Subcutaneous preadipocyte (primary cell): ENCODE results near the gene DIO2. TPM values are rescaled to one million over a fixed set of nuclear protein-coding genes. Genes with fewer than 3 reads are reported as not detected.

Source experiments
- total RNA-seq: library from RNA; depleted of rRNA; stranded (reverse); fragments of >200 nt; gene quantifications from 2 replicates; pipeline ENCODE4 v1.2.3, GENCODE V29; 2012

DIO2 gene
- total RNA-seq: under 0.01 TPM in 2 replicates

DNA sequence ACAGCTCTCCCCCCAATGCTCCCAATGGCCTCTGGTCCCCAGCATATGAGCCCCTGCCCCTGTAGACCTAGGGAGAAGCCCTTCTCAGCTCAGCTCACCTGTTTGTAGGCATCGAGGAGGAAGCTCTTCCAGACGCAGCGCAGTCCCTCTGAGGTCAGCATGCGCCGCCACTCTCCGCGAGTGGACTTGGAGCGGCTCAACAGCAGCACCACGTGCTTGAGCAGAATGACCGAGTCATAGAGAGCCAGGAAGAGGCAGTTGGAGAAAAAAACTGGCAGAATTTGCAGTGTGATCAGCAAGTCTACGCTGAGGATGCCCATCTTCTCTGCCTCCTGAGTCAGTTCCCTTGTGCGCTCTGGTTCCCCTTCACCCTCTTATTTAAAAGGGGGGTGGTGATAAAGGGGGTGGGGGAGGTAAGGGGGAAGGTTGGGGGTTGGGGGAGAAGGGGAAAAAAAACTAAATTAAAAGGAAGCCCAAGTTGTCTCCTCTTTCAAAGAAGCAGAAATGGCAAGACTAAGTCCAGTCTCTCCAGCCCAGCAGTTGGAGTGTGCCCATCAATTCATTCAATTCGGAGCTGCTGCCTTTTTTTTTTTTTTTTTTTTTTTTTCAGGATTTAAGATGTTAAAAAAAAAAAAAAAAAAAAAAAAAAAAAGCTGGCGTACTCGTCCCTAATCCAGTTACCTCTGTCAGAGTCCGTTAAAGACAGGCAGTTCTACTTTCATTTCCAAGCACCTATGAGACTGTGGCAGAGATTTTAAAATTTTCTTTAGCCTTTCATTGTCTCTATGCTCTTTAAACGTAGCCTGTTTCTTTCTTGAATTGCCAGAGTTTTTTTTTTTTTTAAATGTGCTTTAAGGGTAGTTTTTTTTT lies at the start of gene DIO2:
Gene DIO2 (minus strand): TSS at position 352 of the 870 bp plus-strand sequence. CDS start 32 bp downstream, at position 320.

